Ureter (tissue), 1 donor: ENCODE measurements around the gene EXO5. TPM values are rescaled to one million over a fixed set of nuclear protein-coding genes. Genes with fewer than 3 reads are reported as not detected.
"Not testable (repeated sequence)": the region's sequence is repeated elsewhere in the genome, so short reads cannot be mapped to it uniquely, and the experiment has no call there.

ENCODE experiments used
- DNase-seq: peaks from one replicate; pipeline ENCODE4 v3.0.0-alpha.2; 2020; ENCODE audit warnings: low spot score
- total RNA-seq: library from RNA; stranded (reverse); gene quantifications from one replicate; pipeline ENCODE4 v1.2.4, GENCODE V29; 2023
- donor health status: DM: yes; HTN: yes; CAD: no.

Gene EXO5
- total RNA-seq, 1 donor from 2014 or later, result 8.1 TPM

DNA sequence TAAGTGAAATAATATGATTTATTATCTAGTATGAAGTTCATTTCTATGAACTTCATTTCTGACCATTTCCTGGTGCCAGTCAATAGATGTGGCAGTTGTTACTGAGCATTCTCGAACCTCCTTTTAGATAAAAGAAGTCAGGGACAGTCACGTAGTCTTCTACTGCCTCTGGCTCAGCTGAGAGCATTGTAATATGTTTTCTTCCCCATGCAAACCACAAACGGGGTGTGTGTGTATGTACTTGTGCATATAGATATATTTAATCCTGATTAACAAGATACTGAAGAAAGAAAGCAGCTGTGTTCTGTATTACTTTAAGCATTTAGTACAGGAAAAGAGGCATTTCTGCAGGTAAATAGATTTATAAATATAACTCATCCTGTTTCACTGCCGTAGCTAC lies 44.5 kb downstream of the EXO5 start:
- DNase-seq, result no peak

DNA sequence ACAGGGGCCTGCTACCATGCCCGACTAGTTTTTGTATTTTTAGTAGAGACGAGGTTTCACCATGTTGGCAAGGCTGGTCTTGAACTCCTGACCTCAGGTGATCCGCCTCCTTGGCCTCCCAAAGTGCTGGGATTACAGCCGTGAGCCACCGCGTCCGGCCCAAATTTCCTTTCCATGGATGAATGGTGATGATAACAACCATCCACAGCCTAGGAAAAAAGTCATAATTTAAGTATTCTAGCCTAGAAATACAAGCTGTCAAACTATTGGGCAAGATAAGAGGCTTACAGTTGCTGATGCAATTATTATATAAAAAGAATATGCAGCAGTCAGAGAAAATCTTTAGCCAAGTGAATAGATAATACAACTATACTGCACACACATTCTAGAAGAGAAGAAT lies 46.2 kb downstream of the EXO5 start:
- DNase-seq, result not testable (repeated sequence)

DNA sequence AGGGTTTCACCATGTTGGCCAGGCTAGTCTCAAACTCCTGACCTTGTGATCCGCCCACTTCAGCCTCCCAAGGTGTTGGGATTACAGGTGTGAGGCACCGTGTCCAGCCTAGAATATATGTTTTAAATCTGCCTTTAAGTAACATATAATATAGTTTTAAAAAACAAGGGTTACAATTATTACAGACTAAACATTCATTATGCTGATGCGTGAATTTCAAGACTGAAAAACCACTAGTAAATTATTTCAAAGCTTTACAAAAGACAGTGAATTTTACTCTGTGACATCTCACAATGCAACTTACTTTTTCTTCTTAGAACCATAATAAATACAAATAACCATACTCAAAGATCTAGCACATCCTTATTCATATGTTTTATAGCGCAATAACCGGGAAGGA lies 47.6 kb downstream of the EXO5 start:
- no peak for DNase-seq

DNA sequence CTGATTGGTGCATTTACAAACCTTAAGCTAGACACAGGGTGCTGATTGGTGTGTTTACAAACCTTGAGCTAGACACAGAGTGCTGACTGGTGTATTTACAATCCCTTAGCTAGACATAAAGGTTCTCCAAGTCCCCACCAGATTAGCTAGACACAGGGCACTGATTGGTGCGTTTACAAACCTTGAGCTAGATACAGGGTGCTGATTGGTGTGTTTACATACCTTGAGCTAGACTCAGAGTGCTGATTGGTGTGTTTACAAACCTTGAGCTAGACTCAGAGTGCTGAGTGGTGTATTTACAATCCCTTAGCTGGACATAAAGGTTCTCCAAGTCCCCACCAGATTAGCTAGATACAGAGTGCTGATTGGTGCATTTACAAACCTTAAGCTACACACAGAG lies 49.7 kb downstream of the EXO5 start:
- DNase-seq, result not testable (repeated sequence)

DNA sequence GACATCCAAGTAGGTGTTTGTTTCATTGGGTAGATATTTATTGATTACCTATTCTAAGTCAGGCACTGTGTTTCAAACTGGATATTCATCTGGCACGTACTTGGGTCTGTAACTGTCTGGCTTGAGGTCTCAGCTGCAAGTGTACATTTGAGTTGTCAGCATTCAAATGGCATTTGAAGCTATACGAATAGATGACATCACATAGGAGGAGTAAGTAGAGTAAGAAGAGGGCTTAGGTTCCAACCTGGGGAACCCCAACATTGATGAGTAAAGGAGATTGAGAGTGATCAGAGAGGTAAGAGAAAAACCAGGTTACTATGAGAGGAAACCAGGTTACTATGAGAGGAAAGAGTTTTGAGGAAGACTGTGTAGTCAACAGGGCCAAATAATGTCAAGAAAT lies 53.6 kb downstream of the EXO5 start:
- no peak for DNase-seq

DNA sequence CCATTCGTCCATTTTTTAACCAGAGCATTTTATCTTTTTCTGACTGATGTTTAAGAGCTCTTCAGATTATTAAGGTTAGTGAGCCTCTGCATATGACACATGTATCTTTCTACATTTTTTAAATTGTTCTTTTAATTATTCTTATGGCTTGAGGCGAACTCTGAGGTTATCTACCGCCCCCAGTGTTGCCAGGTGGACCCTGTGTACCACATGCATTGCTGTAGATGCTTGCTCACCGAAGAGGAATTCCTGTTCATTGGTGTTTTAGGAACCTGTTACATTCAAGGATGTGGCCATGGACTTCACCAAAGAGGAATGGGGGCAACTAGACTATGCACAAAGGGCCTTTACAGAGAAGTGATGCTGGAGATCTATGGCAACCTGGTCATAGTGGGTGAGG lies 54.7 kb downstream of the EXO5 start:
- no peak for DNase-seq

DNA sequence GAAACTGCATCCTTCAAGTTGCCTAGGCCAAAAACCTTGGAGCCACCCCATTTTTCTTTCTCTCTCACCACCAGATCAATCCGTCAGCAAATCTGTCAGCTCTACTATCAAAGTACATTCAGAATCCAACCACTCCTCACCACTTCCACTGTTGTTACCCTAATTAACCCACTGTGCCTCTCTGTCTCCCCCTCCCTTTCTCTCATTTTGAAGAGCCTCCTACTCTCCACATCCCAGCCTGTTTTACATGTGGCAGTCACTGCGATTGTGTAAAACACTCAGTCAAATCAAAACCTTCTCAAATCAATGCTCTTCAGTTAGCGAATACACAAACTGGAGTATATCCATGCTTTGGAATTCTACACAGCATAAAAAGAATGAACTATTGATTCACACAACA lies 55.9 kb downstream of the EXO5 start:
- DNase-seq, result no peak

DNA sequence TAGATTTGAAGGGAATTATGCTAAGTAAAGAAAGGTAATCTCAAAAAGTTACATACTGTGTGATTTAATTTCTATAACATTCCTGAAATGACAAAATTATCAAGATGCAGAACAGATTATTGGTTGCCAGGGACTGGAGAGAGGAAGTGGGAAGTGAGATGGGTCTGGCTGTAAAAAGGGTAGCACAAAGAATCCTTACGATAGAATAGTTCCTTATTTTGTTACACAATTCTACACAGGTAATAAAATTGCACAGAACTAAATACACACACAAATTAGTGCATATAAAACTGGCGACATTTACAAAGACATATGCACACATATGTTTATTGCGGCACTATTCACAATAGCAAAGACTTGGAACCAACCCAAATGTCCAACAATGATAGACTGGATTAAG lies 56.3 kb downstream of the EXO5 start:
- DNase-seq, result no peak

Other genes with a start within 250 kb of the EXO5 start
- 27.1 TPM for gene COL9A2, start 191.5 kb upstream of the EXO5 start, total RNA-seq
- gene SMAP2, start 135.0 kb upstream of the EXO5 start, total RNA-seq, result 39.5 TPM
- 2.5 TPM for gene ZFP69B, start 58.3 kb upstream of the EXO5 start, total RNA-seq
- 5.8 TPM for gene ZFP69, start 31.5 kb upstream of the EXO5 start, total RNA-seq
- gene ZNF684, start 22.9 kb downstream of the EXO5 start, total RNA-seq, result 2.3 TPM
- 5.3 TPM for gene RIMS3, start 156.9 kb downstream of the EXO5 start, total RNA-seq
- 81.4 TPM for gene NFYC, start 182.9 kb downstream of the EXO5 start, total RNA-seq